ENCODE data around the gene MCCC1. TPM values are rescaled to one million over a fixed set of nuclear protein-coding genes. Genes with fewer than 3 reads are reported as not detected.

Gene MCCC1
- total and polyA plus RNA-seq, 2 of the 4 experiments (the other 2 are of a cell fraction), result 14.2 to 17.9 TPM

GRCh38 chr3:183046883-183047282 lies 52.4 kb downstream of the MCCC1 start:
- no peak overlapping the region for H2BK5ac ChIP-seq (ENCODE audit: low read depth, low read length, poor library complexity, severe bottlenecking)

More at GRCh38 chr3:183046883-183047282, 52.4 kb downstream of the MCCC1 start:
- Histone ChIP-seq H2BK120ac (ENCODE audit: low read depth, low read length) (no peak overlapping the region), H3K18ac (ENCODE audit: low read depth, low read length) (no peak overlapping the region), H2BK15ac (ENCODE audit: low read depth, low read length) (no peak overlapping the region), H2AK5ac (ENCODE audit: low read depth, low read length) (no peak overlapping the region), H3K56ac (ENCODE audit: extremely low read depth, insufficient read depth, low read length) (no peak overlapping the region), H3K23ac (ENCODE audit: low read depth, low read length) (no peak overlapping the region), H3K79me1 (ENCODE audit: low read depth in 1 of 2, low read length in 2 of 2) (no peaks in the 10 kb centered on the region), H4K91ac (ENCODE audit: insufficient read depth, low read depth, low read length) (no peak overlapping the region), H3K4me2 (ENCODE audit: low read depth, low read length) (no peak overlapping the region), H4K20me1 (ENCODE audit: insufficient read depth, low read length) (no peaks in the 10 kb centered on the region), H2AFZ (replicated peaks; ENCODE audit: low read length, poor library complexity) (no peak overlapping the region), H3K27me3 (ENCODE audit: control insufficient read depth, insufficient read depth, low read length) (no peaks in the 10 kb centered on the region), H3K27ac (ENCODE audit: insufficient read depth, low read length) (no peak overlapping the region), H2AK9ac (replicated peaks; ENCODE audit: low read depth, low read length, poor library complexity) (no peak overlapping the region), H3K4ac (ENCODE audit: low read depth, low read length) (no peak overlapping the region), H3K4me1 (ENCODE audit: control insufficient read depth, insufficient read depth, low read length) (no peaks in the 10 kb centered on the region), H3K9me1 (ENCODE audit: insufficient read depth, low read length) (peaks cover 3% of the 10 kb centered on the region; the same call in 1 of the 2 replicates), H2BK20ac (ENCODE audit: low read depth, low read length) (no peak overlapping the region), H3K4me3 (ENCODE audit: insufficient read depth, low read depth, low read length) (no peak overlapping the region), H3K14ac (replicated peaks; ENCODE audit: low read depth, low read length) (no peak overlapping the region), H4K8ac (ENCODE audit: low read depth in 2 of 2, low read length in 2 of 2) (no peak overlapping the region), H3K9me3 (ENCODE audit: control insufficient read depth, insufficient read depth, low read length) (no peaks in the 10 kb centered on the region), H3K9ac (ENCODE audit: low read depth, low read length) (no peak overlapping the region), H3K36me3 (ENCODE audit: control insufficient read depth, insufficient read depth, low read length) (peaks cover 10% of the 10 kb centered on the region; the same call in 1 of the 2 replicates), H4K5ac (ENCODE audit: low read depth, low read length) (no peak overlapping the region)
- ATAC-seq (ENCODE audit: low read depth) (no peak), DNase-seq (no peak)
- POLR2A ChIA-PET (ENCODE audit: unreplicated experiment), result no interaction called here
- WGBS, 2 experiments (ENCODE audit: extremely low coverage in 2 of 2, insufficient read length in 1 of 2), result no CpG with 5 or more reads among the region's 2 CpGs
- dilution Hi-C loops (cut with HindIII; ENCODE audit: low sequenced_read_pairs, unreplicated experiment), result no loop called here
- no peak for TF ChIP-seq MAZ (IDR thresholded peaks at IDR 0.05; ENCODE audit: borderline replicate concordance, low read depth, low read length)
- TF ChIP-seq CHD1 (IDR thresholded peaks at IDR 0.05; ENCODE audit: low read depth, low read length), result no peak
- no peak for TF ChIP-seq MAFK (IDR thresholded peaks at IDR 0.05; ENCODE audit: low read depth, low read length)
- TF ChIP-seq ELK1 (IDR thresholded peaks at IDR 0.05; ENCODE audit: borderline replicate concordance, low read depth, low read length), result no peak
- TF ChIP-seq CEBPB (IDR thresholded peaks at IDR 0.05; ENCODE audit: low read depth, low read length), result no peak
- TF ChIP-seq RCOR1 (IDR thresholded peaks at IDR 0.05; ENCODE audit: insufficient replicate concordance, low read length), result no peak
- no peak for TF ChIP-seq CTCF (conservative IDR thresholded peaks at IDR 0.05; ENCODE audit: low read depth, low read length)
- intact Hi-C loops (cut with micrococcal nuclease), result no loop called here
- in situ Hi-C loops (cut with MboI; ENCODE audit: low sequenced_read_pairs), result no loop called here
- CTCF ChIA-PET, result no interaction called here
- no TSS peak for BruUV-seq (replicated peaks)
